ENCODE data around the gene HDAC9. TPM values are rescaled to one million over a fixed set of nuclear protein-coding genes. Genes with fewer than 3 reads are reported as not detected.

HDAC9 gene
- polyA plus RNA-seq, 2 of the 4 experiments (the other 2 are of a cell fraction), result 0.05 to 0.26 TPM

- 68% methylated on average over 3 of the region's 3 CpGs for WGBS (ENCODE audit: missing lambda C conversion rate)
- ChIA-PET POLR2A (no interaction called here), CTCF (interaction anchor here (1.1 kb wide), 1 partner anchor 13 kb away, joined by 4 read pairs; no protein-coding TSS in a partner anchor)
- FAIRE-seq, result no peak
- ATAC-seq, result no peak
- Histone ChIP-seq H3K4me3 (no peak overlapping the region), H3K27ac (no peak overlapping the region), H3K4me1 (peaks cover 9% of the 10 kb centered on the region; the same call in 1 of the 3 replicates), H3K9me3 (no peaks in the 10 kb centered on the region), H3K4me2 (no peak overlapping the region)
- no peak for TF ChIP-seq ESRRA (IDR thresholded peaks at IDR 0.05; ENCODE audit: borderline replicate concordance, low read length)
- no peak for TF ChIP-seq REST (IDR thresholded peaks at IDR 0.05)
- TF ChIP-seq HMGXB4 (CRISPR knock-in tag; IDR thresholded peaks at IDR 0.05; ENCODE audit: borderline replicate concordance), result no peak
- TF ChIP-seq ZNF302 (CRISPR knock-in tag; IDR thresholded peaks at IDR 0.05), result no peak
- no peak for TF ChIP-seq ATOH8 (CRISPR knock-in tag; IDR thresholded peaks at IDR 0.05; ENCODE audit: low read depth)
- no peak for TF ChIP-seq CHD2 (IDR thresholded peaks at IDR 0.05; ENCODE audit: low read length, partially characterized antibody)
- TF ChIP-seq NFE2L2 (conservative IDR thresholded peaks at IDR 0.05; ENCODE audit: low read length), result no peak
- no peak for DNase-seq (ENCODE audit: low read depth in 1 of 2, low spot score in 1 of 2)
These were observed 397.6 kb downstream of the HDAC9 start for GRCh38 chr7:18893156-18893555.

GRCh38 chr7:18894155-18894554 is 398.6 kb downstream of the HDAC9 start:
- whole genome bisulfite sequencing (ENCODE audit: missing lambda C conversion rate), result 76% methylated on average over 3 of the region's 3 CpGs

More at GRCh38 chr7:18894155-18894554, 398.6 kb downstream of the HDAC9 start:
- Histone ChIP-seq H3K4me3 (no peak overlapping the region), H3K4me2 (no peak overlapping the region), H3K9me3 (no peaks in the 10 kb centered on the region), H3K27ac (no peak overlapping the region), H3K4me1 (peaks cover 9% of the 10 kb centered on the region; the same call in 1 of the 3 replicates)
- no peak for TF ChIP-seq MAX (IDR thresholded peaks at IDR 0.05)
- no peak for TF ChIP-seq ATOH8 (CRISPR knock-in tag; IDR thresholded peaks at IDR 0.05; ENCODE audit: low read depth)
- TF ChIP-seq E2F6 (IDR thresholded peaks at IDR 0.05; ENCODE audit: borderline replicate concordance, low read depth), result no peak
- no peak for TF ChIP-seq JUN (IDR thresholded peaks at IDR 0.05)
- TF ChIP-seq PBX3 (IDR thresholded peaks at IDR 0.05), result no peak
- no peak for TF ChIP-seq ZNF302 (CRISPR knock-in tag; IDR thresholded peaks at IDR 0.05)
- no peak for TF ChIP-seq HES2 (IDR thresholded peaks at IDR 0.05)
- TF ChIP-seq MAFK (IDR thresholded peaks at IDR 0.05; ENCODE audit: partially characterized antibody), result no peak
- TF ChIP-seq SMC3 (IDR thresholded peaks at IDR 0.05), result no peak
- no peak for TF ChIP-seq ELK1 (IDR thresholded peaks at IDR 0.05; ENCODE audit: low read depth, low read length)
- no peak for TF ChIP-seq CTCF (IDR thresholded peaks at IDR 0.05)
- no peak for TF ChIP-seq RCOR1 (IDR thresholded peaks at IDR 0.05; ENCODE audit: low read depth, low read length)
- TF ChIP-seq HEYL (CRISPR knock-in tag; IDR thresholded peaks at IDR 0.05), result no peak
- no peak for TF ChIP-seq NFE2L2 (conservative IDR thresholded peaks at IDR 0.05; ENCODE audit: low read length)
- ChIA-PET POLR2A (no interaction called here), CTCF (interaction anchor here (1.2 kb wide), 1 partner anchor 33 kb away, joined by 3 read pairs; no protein-coding TSS in a partner anchor)
- DNase-seq (ENCODE audit: low read depth in 1 of 2, low spot score in 1 of 2) (no peak), ATAC-seq (no peak), FAIRE-seq (no peak)
